Panc1 (cell line): ENCODE data around the gene ZNF132. TPM values are rescaled to one million over a fixed set of nuclear protein-coding genes. Genes with fewer than 3 reads are reported as not detected.

Experiments
- ATAC-seq: fragments of 200-7000 bp; cut with Tn5 transposase; 2 replicates; pipeline ENCODE4 v1.9.1; 2020; ENCODE audit warnings: mild to moderate bottlenecking, moderate library complexity
- BruUV-seq: library from RNA; stranded (reverse); fragments of 400-500 nt; replicated peaks from 2 replicates; lab custom pipeline; 2021; lab: Mats Ljungman, UMichigan
- CTCF ChIA-PET: fragments of 300-600 bp; sonication (Branson Sonifier 250); formaldehyde crosslinking; loops from one replicate; lab custom pipeline; 2022; ENCODE audit warnings: antibody characterized with exemption; lab: Charles Lee
- POLR2A ChIA-PET: fragments of 300-600 bp; sonication (Branson Sonifier 250); formaldehyde crosslinking; loops from one replicate; lab custom pipeline; 2022; ENCODE audit warnings: antibody characterized with exemption; lab: Charles Lee
- DNase-seq: peaks from one replicate; pipeline ENCODE4 v3.0.0-alpha.2; 2010; ENCODE audit warnings: low read depth, low spot score
- H3K27ac ChIP-seq: 2 replicates; pipeline ENCODE4 v1.5.1; 2011; ENCODE audit warnings: mild to moderate bottlenecking, low read length, inconsistent platforms
- H3K27me3 ChIP-seq: fragments of 200-500 bp; sonication (Bioruptor generic); 2 replicates; pipeline ENCODE4 v1.6.0; 2014; ENCODE audit warnings: low read length, inconsistent platforms; ENCODE audit not compliant: control insufficient read depth, insufficient read depth
- H3K36me3 ChIP-seq: fragments of 200-500 bp; sonication (Bioruptor generic); 2 replicates; pipeline ENCODE4 v1.5.1; 2014; ENCODE audit warnings: inconsistent platforms, mild to moderate bottlenecking, low read length, moderate library complexity; ENCODE audit not compliant: control insufficient read depth, insufficient read depth
- H3K4me1 ChIP-seq: 2 replicates; pipeline ENCODE4 v1.5.1; 2011; ENCODE audit warnings: inconsistent platforms, mild to moderate bottlenecking, low read length, moderate library complexity; ENCODE audit not compliant: control insufficient read depth, insufficient read depth
- H3K4me3 ChIP-seq, 2 experiments: 2 replicates each; pipeline ENCODE4 v1.5.1; 2011 to 2012; ENCODE audit warnings: low read depth in 2 of 2, low read length in 2 of 2, mild to moderate bottlenecking in 2 of 2, inconsistent platforms in 1 of 2, moderate library complexity in 1 of 2
- H3K9me3 ChIP-seq: fragments of 200-500 bp; sonication (Bioruptor generic); 2 replicates; pipeline ENCODE4 v1.5.1; 2014; ENCODE audit warnings: low read depth, mild to moderate bottlenecking, inconsistent platforms, low read length, moderate library complexity; ENCODE audit not compliant: control insufficient read depth, insufficient read depth
- CTCF ChIP-seq: fragments of 450-650 bp; IDR thresholded peaks from 2 replicates; pipeline ENCODE4 v1.5.1; 2017; ENCODE audit warnings: mild to moderate bottlenecking
- POLR2AphosphoS5 ChIP-seq: IDR thresholded peaks from 2 replicates; pipeline ENCODE4 v1.6.1; 2012; ENCODE audit warnings: mild to moderate bottlenecking, low read depth, low read length, moderate library complexity
- REST ChIP-seq, 2 experiments: IDR thresholded peaks; 2 replicates each; pipeline ENCODE4 v1.6.1; 2011 to 2012; ENCODE audit warnings: low read depth in 2 of 2, control low read depth in 1 of 2, low read length in 1 of 2, mild to moderate bottlenecking in 1 of 2, moderate library complexity in 1 of 2; ENCODE audit not compliant: insufficient read depth in 1 of 2
- SIN3A ChIP-seq: IDR thresholded peaks from 2 replicates; pipeline ENCODE4 v1.6.1; 2012; ENCODE audit warnings: low read depth, mild to moderate bottlenecking, low read length, moderate library complexity, borderline replicate concordance; ENCODE audit not compliant: insufficient read depth
- TCF7L2 ChIP-seq: IDR thresholded peaks from 2 replicates; pipeline ENCODE4 v1.6.1; 2011; ENCODE audit warnings: mild to moderate bottlenecking, low read depth, low read length, inconsistent platforms
- in situ Hi-C: cut with HindIII; loops from 2 replicates; pipeline ENCODE4 v1.10.0; 2016; ENCODE audit warnings: low sequenced_read_pairs, low pct_unique_long_range_greater_than_20kb
- intact Hi-C: fragments of 100-400 bp; cut with micrococcal nuclease; formaldehyde crosslinking; loops from one replicate; pipeline ENCODE4 v1.10.0; 2022; ENCODE audit not compliant: unreplicated experiment
- total RNA-seq: library from RNA; stranded (reverse); gene quantifications from one replicate; pipeline ENCODE4 v1.2.1, GENCODE V29; 2021; ENCODE audit not compliant: unreplicated experiment

Gene ZNF132
- total RNA-seq, 1 experiment from 2014 or later: not detected

GRCh38 chr19:58483776-58484175, 43.8 kb upstream of the ZNF132 start:
- ChIA-PET POLR2A (interaction anchor here (0.7 kb wide), 1 partner anchor 12 kb away, joined by 6 read pairs; no protein-coding TSS in a partner anchor), CTCF (interaction anchor here (0.7 kb wide), 1 partner anchor 68 kb away, joined by 4 read pairs; no protein-coding TSS in a partner anchor)
- in situ Hi-C loops: no loop called here
- no peaks in the 10 kb centered on the region for H3K4me1 ChIP-seq
- intact Hi-C loops: no loop called here
- no peaks in the 10 kb centered on the region for H3K27me3 ChIP-seq
- no peak overlapping the region for H3K4me3 ChIP-seq
- DNase-seq: no peak
- ATAC-seq: no peak
- no TSS peak for BruUV-seq
- H3K27ac ChIP-seq: no peak overlapping the region
- H3K9me3 ChIP-seq: no peaks in the 10 kb centered on the region
- TF ChIP-seq SIN3A (no peak), POLR2AphosphoS5 (no peak), TCF7L2 (no peak), CTCF (no peak), REST (IDR thresholded peaks at IDR 0.05; ENCODE audit: insufficient read depth in 1 of 2, low read depth in 2 of 2, low read length in 1 of 2) (no peak)
- no peaks in the 10 kb centered on the region for H3K36me3 ChIP-seq

GRCh38 chr19:58482372-58482771, 42.4 kb upstream of the ZNF132 start:
- no peak for ATAC-seq
- H3K4me3 ChIP-seq: no peak overlapping the region
- no peak overlapping the region for H3K27ac ChIP-seq
- no peaks in the 10 kb centered on the region for H3K9me3 ChIP-seq
- no peak for DNase-seq
- no peaks in the 10 kb centered on the region for H3K4me1 ChIP-seq
- BruUV-seq: no TSS peak
- intact Hi-C loops (no loop called here), in situ Hi-C loops (no loop called here)
- POLR2A ChIA-PET: interaction anchor here (0.9 kb wide), 1 partner anchor 13 kb away, joined by 4 read pairs; no protein-coding TSS in a partner anchor
- TF ChIP-seq CTCF (no peak), SIN3A (no peak), TCF7L2 (no peak), REST (IDR thresholded peaks at IDR 0.05; ENCODE audit: insufficient read depth in 1 of 2, low read depth in 2 of 2, low read length in 1 of 2) (no peak), POLR2AphosphoS5 (no peak)
- CTCF ChIA-PET: no interaction called here
- H3K36me3 ChIP-seq: no peaks in the 10 kb centered on the region
- no peaks in the 10 kb centered on the region for H3K27me3 ChIP-seq
